Coronary artery (tissue), 2 donors: Measurements from ENCODE around the gene ACER2.

Experiments
- DNase-seq: peaks from one replicate; pipeline ENCODE4 v3.0.0-alpha.2; 2017; ENCODE audit warnings: low spot score
- H3K27ac ChIP-seq, 2 donors: fragments of 200-600 bp; sonication (generic); one replicate each; pipeline ENCODE4 v1.5.1; 2016 to 2019
- H3K4me3 ChIP-seq: fragments of 200-600 bp; sonication (generic); 2 replicates; pipeline ENCODE4 v1.5.1; 2016; ENCODE audit warnings: mild to moderate bottlenecking, moderate library complexity
- CTCF ChIP-seq: fragments of 200-600 bp; sonication (generic); IDR thresholded peaks from one replicate; pipeline ENCODE4 v1.5.1; 2019; ENCODE audit warnings: antibody characterized with exemption

ACER2 gene

GRCh38 chr9:19497276-19497675 is 88.5 kb downstream of the ACER2 start:
- no peak for TF ChIP-seq CTCF
- H3K27ac ChIP-seq, result no peak overlapping the region
- no peak for DNase-seq
- H3K4me3 ChIP-seq, result no peak overlapping the region

GRCh38 chr9:19498015-19498414 is 89.2 kb downstream of the ACER2 start:
- Histone ChIP-seq H3K27ac (no peak overlapping the region), H3K4me3 (no peak overlapping the region)
- no peak for DNase-seq
- TF ChIP-seq CTCF, result no peak
